Measurements from ENCODE around the gene ASCC3.
"Not testable (repeated sequence)": the region's sequence is repeated elsewhere in the genome, so short reads cannot be mapped to it uniquely, and the experiment has no call there.

ASCC3 gene, protein sequence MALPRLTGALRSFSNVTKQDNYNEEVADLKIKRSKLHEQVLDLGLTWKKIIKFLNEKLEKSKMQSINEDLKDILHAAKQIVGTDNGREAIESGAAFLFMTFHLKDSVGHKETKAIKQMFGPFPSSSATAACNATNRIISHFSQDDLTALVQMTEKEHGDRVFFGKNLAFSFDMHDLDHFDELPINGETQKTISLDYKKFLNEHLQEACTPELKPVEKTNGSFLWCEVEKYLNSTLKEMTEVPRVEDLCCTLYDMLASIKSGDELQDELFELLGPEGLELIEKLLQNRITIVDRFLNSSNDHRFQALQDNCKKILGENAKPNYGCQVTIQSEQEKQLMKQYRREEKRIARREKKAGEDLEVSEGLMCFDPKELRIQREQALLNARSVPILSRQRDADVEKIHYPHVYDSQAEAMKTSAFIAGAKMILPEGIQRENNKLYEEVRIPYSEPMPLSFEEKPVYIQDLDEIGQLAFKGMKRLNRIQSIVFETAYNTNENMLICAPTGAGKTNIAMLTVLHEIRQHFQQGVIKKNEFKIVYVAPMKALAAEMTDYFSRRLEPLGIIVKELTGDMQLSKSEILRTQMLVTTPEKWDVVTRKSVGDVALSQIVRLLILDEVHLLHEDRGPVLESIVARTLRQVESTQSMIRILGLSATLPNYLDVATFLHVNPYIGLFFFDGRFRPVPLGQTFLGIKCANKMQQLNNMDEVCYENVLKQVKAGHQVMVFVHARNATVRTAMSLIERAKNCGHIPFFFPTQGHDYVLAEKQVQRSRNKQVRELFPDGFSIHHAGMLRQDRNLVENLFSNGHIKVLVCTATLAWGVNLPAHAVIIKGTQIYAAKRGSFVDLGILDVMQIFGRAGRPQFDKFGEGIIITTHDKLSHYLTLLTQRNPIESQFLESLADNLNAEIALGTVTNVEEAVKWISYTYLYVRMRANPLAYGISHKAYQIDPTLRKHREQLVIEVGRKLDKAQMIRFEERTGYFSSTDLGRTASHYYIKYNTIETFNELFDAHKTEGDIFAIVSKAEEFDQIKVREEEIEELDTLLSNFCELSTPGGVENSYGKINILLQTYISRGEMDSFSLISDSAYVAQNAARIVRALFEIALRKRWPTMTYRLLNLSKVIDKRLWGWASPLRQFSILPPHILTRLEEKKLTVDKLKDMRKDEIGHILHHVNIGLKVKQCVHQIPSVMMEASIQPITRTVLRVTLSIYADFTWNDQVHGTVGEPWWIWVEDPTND (N-terminal part only)

DNA sequence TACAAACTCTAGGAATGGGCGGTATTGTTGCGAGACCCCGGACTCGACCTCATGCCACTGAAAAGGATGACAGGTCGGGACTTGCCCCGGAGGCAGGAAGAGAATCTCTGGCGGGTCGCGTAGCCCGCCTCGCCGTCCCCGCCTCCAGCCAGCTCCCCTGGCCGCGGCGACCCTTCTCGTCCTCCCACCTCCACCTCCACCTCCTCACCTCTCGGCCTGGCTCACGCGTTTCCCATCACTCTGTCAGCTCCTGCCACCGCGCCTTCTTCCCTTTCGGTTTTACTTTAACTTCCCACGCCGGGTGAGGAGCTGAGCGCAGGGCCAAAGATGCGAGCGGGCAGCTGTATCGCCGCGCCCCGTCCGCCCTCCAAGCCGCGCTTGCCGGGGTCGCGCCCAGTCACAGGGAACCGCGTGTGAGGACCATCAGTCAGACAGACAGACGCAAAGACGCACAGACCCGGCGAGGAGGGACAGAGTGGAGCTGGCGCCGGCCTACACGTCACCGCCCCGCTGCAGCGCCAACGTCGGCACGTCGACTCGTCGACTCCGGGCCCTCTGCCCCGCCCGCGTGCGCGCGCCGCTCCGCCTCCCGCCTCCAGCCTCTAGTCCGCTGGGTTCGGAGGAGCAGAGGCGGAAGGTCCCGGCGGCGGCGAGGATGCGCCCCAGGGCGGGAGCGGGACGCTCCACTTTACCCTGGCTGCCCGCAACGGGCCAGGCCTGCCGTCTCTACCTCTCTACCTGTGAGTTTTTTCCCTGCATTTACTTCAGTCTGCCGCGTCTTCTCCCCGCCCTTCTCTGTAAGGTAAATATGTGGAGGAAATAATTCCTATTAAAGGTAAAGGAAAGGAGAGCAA is at the start of gene ASCC3:
Gene ASCC3, minus strand, starts transcription at position 477 of the 854 bp plus-strand sequence. CDS start 13,332 bp downstream, outside the sequence.
- DNase-seq: peak; percentile 66

DNA sequence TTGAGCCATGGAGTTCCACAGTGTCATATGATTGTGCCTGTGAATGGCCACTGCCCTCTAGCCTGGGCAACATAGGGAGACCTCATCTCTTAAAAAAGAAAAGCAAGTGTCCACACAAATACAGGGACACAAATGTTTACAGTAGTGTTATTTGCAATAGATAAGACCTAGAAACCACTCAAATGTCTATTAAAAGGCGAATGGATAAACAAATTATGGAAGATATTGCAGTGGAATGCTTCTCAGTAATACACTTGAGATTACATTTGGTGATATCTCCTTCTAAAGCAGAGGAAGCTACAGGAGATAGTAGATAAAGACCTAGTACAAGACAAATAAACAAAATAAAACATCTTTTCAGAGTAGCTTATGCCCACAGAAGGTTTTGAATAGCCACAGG is 44.6 kb upstream of the ASCC3 start:
- no peak for DNase-seq

DNA sequence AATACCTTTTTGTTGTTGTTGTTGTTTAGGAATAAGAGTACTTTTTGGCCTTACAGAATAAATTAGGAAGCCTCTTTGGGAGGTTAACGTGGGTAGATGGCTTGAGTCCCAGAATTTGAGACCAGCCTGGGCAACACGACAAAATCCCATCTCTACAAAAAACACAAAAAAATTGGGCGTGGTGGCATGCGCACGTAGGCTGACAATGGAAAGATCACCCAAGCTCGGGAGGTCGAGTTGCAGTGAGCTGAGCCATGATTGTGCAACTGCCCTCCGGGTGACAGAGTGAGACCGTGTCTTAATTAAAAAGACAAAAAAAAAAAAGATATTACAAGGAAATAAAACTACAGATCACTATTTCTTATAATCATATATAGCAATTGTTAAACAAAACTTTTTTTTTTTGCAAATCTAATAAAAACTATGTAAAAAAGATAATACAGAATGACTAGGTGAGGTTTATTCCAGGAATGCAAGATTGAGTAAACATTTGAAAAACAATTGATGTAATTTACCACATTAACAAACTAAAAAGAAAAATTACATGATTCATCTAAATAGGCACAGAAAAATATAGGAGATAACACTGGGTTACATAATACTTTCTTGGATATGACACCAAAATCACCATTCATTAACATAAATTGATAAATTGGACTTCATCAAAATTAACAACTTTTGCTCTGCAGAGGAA is 43.6 kb upstream of the ASCC3 start:
- no peak for DNase-seq

DNA sequence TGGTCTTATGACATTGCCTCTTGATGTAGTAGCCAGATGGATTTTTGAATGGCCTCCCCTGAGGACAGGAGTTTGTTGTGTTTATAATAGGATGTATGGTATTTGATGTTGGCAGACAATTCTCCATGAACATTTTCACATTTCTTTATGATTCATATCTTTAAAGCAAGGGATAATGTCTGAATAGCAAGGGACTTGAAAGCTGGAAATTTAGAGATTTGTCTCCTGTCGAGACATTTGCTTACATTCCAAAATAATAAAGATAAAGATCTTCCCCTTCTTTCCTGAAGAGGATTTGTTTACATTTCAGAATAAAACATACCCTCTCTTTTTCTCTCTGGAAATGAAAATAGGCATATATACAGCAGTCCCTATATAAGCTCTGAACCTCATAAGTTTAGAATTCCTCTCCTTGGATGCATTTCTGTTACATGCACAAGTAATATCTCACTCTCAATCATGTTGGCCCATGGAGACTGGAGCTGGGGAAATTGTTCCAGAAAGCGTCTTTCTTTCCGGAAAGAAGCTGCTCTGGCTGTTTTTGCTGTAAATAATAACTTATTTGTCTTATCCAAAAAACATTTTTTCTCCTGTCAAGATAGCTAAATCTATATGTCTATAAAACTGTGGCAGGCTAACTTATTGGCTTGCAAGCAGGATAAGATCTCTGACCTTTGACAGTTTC is 42.5 kb upstream of the ASCC3 start:
- DNase-seq: no peak

DNA sequence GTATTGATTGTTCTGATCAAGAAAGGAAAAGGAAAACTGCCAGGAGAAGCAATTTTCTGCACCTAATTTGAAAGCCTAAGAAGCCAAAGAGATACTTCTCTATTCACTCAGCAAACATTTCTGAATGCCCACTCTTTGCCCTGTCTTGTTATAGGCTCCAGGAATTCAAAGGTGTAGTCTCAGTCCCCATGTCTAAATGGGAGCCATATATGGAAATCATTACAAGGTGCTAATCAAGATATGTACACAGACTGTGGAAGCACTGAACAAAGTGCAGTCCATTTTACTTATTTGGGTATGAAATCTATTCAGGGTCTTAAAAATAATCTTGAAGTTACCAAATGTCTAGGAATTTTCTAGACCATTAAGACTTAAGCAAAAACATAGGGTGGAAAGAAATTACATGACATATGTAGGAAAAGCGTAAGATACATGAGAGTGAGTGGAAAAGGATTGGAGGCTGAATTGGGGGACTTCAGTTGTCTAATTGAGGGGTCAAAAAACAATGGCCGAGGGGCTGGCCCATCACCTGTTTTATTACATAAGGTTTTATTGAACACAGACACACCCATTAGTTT is 39.0 kb upstream of the ASCC3 start:
- no peak for DNase-seq

DNA sequence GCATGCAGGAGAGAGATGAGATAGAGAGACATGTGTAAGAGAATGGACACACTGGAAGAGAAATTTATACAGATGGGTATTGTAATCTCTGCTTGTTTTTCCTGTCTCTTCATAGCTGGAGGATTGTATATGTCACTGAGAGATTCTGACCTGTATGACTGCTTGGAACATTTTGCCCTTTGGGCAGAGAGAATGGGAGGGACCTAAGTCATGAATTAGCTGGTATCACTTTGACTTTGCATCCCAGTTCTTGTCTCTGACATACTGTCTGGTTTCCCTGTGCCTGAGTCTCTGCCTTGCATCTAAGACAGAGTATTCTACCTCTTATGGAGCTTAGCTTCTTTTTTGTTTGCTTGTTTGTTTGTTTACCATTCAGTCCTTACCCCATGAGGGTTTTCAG is 37.0 kb upstream of the ASCC3 start:
- DNase-seq: no peak

DNA sequence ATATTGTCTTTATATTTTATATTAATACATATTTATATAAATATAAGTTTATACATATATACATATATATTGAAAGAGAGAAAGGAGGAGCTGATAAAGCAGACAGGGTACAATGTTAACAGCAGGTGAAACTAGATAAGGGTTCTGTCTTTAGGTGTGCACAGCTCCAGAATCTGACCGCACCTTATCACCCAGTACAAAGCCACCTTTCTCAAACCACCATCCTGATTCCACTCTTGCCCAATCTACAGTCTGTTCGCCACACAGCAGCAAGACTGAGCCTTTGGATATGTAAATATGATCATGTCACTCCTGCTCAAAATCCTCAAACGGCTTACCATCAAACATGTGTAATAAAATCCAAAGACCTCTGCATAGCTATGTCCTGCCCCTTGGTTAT is 34.7 kb upstream of the ASCC3 start:
- no peak for DNase-seq

DNA sequence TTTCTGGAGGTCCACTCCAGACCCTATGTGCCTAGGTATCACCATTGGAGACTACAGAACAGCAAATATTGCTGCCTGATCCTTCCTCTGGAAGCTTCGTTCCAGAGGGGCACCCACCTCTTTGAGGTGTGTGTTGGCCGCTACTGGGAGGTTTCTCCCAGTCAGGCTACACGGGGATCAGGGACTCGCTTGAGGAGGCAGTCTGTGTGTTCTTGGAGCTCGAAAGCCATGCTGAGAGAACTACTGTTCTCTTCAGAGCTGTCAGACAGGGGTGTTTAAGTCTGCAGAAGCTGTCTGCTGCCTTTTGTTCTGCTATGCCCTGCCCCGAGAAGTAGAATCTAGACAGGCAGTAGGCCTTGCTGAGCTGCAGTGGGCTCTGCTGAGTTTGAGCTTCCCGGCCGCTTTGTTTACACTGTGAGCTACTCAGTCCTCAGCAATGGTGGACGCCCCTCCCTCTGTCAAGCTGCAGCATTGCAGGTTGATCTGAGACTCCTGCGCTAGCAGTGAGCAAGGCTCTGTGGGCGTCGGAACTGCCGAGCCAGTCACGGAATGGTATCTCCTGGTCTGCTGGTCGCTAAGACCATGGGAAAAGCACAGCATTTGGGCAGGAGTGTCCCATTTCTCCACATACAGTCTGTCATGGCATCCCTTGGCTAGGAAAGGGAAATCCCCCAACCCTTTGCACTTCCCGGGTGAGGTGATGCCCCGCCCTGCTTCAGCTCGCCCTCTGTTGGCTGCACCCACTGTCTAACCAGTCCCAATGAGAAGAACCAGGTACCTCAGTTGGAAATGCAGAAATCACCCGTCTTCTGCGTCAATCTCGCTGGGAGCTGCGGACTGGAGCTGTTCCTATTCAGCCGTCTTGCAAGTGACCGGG is 32.5 kb upstream of the ASCC3 start:
- no peak for DNase-seq

DNA sequence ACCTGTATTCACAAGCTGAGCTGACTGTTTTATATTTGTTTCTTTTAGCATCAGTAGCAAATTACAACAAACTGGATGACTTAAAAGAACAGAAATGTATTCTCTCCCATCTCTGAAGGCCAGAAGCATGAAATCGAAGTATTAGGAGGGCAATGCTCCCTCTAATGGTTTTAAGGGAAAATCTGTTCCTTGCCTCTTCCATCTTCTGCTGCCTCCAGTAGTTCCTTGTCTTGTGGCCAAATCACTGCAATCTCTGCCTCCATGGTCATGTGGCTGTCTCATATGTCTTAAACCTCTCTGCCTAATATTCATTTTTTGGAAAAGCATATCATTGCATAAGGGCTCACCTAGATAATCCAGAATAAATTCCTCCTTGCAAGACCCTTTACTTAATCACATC is 25.2 kb upstream of the ASCC3 start:
- no peak for DNase-seq

DNA sequence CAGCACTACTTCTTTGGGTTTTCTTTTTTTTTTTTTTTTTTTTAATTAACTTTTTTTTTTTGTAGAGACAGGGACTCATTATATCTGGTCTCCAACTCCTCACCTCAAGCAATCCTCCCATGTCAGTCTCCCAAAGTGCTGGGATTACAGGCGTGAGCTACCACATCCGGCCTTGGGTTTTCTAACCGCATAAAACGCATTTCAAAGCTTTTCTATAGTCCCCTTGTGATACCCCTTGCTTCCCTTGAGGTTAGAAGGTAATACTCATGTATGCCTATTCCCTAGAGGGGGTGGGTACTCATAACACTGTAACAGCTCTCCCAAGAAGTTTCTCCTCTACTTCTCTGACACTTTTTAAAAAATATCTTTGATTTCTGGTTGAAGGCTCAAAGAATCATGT is 23.9 kb upstream of the ASCC3 start:
- DNase-seq: no peak

DNA sequence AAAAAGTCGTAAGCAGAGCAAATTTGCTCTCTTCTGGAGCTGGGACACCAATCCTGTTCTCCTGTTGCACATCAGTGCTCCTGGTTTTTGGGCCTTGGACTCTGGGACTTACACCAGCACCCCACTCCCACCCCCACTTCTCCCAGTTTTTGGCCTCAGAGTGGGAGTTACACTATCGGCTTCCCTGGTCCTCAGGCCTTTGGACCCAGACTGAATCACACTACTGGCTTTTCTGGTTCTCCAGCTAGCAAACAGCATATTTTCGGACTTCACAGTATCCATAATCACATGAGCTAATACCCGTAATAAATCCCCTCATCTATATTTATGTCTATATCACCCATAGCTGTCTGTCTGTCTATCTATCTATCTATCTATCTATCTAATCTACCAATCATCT is 23.2 kb upstream of the ASCC3 start:
- DNase-seq: no peak

DNA sequence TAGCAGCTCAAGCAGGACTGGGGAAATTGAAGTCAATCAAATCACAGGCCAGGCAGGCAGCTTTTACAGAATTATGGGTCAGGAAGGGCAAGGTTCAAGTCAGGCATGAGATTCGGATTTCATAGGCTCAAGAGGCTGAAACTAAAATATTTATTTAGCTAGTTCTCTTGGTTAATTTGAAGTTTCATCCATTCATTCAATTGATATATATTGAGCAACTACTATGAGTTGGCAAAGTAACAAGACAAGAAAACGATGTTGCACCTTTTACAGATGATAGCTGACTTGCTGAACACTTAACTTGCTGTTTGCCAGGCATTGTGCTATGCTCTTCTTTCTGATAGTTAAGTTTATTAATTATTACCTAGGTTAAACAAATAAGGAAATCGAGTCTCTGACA is 20.5 kb upstream of the ASCC3 start:
- DNase-seq: no peak

DNA sequence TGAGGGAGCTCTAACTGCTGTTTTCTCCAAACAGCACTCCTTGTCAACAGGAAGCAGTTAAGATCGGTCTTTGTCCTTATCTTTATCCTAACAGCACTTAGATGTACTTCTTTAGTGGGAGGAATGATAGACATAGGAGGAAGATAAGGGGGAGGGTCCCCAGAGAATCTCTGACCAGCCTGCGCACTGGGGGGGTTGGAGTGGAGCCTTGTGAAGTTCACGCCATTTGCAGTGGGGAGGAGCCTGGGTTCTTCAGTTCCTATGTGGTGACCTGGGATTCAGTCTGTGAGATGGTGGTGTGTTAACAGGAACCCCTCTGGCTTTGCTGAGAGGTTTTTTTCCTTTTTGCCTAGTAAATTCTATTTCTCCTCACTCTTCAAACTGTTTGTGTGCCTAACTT is 18.1 kb upstream of the ASCC3 start:
- no peak for DNase-seq

DNA sequence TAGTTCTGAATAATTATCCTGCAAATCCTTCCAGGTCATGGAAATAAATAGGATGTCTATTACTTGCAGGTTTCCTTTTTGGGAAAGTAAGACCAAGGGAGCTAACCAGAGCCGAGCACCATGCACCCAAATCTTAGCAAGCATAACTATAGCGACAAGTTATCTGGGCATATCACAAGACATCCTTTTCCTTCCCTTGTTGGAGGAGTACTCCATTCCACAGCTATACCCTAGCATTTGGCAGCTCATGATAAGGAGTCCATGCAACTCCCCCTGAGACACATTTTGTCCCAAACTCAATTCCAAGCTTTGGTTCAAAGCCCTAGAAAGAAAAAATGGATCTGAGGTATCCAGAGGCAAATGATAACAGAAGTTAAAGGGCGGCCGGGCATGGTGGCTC is 16.5 kb upstream of the ASCC3 start:
- DNase-seq: no peak

DNA sequence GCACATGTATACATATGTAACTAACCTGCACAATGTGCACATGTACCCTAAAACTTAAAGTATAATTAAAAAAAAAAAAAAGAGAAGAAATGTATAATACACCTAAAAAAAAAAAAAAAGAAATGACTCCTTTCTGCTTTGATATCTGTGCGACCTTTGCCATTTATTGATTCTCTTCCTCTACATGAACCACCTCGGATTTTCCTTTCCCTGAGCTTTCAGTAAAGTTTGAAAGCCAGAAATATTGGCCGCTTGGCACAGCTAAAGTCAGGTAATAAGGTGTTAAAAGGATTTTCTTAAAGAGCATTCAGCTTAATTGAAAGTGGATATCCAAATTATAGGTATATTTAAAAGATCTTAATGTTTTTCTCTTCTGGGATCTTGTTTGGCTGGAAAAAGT is 12.6 kb upstream of the ASCC3 start:
- DNase-seq: no peak

DNA sequence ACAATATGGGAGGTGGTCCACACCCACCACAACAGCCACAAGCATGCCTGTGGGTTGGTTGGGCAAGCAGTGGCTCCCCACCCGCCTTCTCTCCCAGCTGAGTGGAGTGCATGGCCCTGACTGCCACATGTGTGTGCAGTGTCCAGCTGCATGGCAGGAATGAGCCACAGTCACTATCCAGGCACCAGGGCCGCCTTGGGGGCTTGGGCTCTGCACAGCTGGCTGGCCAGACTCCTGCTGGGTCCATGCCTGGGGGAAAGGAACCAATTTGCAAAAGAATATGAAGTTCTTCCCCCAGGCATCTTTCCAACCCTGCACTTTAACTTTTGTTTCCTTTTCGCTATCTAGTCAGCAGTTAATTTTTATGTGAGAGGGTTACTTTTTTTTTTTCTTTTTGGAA is 11.6 kb upstream of the ASCC3 start:
- DNase-seq: no peak

DNA sequence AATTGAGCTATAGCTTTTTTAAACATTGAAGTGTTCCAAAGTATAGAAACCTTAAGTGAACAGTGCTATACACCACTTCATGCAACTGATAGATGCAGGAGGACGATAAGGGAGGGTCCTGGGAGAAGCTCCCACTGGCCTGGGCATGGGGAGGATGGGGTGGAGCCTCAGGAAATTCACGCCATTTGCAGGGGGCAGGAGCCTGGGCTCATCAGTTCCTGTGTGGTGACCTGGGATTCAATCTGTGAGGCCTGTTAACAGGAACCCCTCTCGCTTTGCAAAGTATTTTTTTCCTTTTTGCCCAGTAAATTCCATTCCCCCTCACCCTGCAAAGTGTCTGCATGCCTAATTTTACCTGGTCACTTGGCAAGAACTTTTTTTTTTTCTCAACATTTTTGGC is 11.0 kb upstream of the ASCC3 start:
- no peak for DNase-seq

DNA sequence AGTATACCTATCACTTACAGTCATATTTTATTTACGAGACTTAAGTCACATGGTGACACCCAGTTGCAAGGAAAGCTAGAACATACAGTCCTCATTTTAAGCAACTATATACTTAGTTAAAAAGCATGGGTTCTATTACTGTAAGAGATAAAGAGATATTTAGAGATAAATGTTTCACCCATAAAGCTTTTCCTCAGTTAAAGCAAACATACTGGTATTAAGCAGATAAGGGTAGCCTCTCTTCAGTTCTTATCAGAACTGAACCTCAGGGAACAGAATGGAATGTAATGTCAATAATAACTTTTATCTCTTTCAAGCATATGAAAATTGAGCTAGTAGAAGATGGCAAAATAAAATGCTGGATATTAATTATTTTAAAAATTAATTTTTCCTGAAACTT is 9.9 kb upstream of the ASCC3 start:
- no peak for DNase-seq

DNA sequence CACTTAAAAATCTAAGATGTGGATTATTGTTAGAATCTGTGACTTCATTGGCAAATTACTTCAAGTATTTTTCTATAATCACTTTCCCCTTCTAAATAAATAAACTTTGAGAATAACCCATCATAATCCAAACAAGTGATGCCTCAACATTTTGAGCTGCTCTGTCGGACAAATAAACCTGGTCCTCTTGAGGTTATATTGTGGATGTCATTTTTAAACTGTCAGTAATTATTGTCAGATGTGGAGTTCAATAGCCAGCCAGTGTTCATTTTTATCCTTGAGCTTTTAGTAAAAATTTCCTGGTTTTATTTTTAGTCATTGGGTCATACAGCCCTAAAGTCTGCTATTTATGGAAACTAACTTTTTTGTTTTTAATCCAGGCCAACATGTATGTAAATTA is 9.5 kb upstream of the ASCC3 start:
- not testable (repeated sequence) for DNase-seq

DNA sequence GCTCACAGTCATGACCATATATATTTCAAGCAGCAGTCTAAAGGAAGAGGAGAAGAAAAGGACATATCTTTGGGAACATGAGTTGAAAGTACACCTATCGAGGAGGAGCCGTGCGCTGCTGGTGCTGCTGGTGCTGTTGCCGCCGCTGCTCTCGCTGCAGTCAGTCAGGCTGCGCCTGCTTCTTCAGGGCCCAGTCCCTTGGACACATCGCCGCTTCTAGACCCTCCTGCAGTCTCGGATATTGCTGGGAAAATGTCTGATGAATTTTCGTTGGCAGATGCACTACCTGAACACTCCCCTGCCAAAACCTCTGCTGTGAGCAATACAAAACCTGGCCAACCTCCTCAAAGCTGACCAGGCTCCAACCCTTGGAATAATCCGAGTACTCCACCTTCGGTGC is 8.2 kb upstream of the ASCC3 start:
- no peak for DNase-seq

Measured in KG1 (cell line).